Mesothelial cell of epicardium (in vitro differentiated cells): ENCODE data around the gene CCL16. TPM values are rescaled to one million over a fixed set of nuclear protein-coding genes. Genes with fewer than 3 reads are reported as not detected.

Source experiments
- DNase-seq, 2 experiments: peaks; one replicate each; pipeline ENCODE4 v3.0.0; 2021; ENCODE audit warnings: low spot score in 2 of 2; ENCODE audit not compliant: unreplicated experiment in 2 of 2
- H3K27ac Mint-ChIP-seq: 2 replicates; pipeline ENCODE4 v1.8.0; 2021; ENCODE audit warnings: mixed read lengths
- H3K27me3 Mint-ChIP-seq: 2 replicates; pipeline ENCODE4 v1.8.0; 2021; ENCODE audit warnings: low read depth, mixed read lengths
- H3K36me3 Mint-ChIP-seq: 2 replicates; pipeline ENCODE4 v1.8.0; 2021; ENCODE audit warnings: mixed read lengths
- H3K4me1 Mint-ChIP-seq: 2 replicates; pipeline ENCODE4 v1.8.0; 2021; ENCODE audit warnings: mixed read lengths
- H3K4me3 Mint-ChIP-seq: 2 replicates; pipeline ENCODE4 v1.8.0; 2021; ENCODE audit warnings: mild to moderate bottlenecking, moderate library complexity, mixed read lengths
- H3K9me3 Mint-ChIP-seq: 2 replicates; pipeline ENCODE4 v1.8.0; 2021; ENCODE audit warnings: mixed read lengths
- total RNA-seq: library from RNA; stranded (reverse); gene quantifications from 3 replicates; pipeline ENCODE4 v1.2.1, GENCODE V29; 2021
- TF ChIP-seq, protein P1 (sequence below): fragments of 200-600 bp; sonication (generic); IDR thresholded peaks from one replicate; pipeline ENCODE4 v1.5.0; 2021; ENCODE audit warnings: antibody characterized with exemption; ENCODE audit not compliant: unreplicated experiment

Gene CCL16
- total RNA-seq, 1 donor from 2014 or later = not detected

GRCh38 chr17:35934760-35935159 is 46.5 kb downstream of the CCL16 start:
- TF ChIP-seq, protein P1, sequence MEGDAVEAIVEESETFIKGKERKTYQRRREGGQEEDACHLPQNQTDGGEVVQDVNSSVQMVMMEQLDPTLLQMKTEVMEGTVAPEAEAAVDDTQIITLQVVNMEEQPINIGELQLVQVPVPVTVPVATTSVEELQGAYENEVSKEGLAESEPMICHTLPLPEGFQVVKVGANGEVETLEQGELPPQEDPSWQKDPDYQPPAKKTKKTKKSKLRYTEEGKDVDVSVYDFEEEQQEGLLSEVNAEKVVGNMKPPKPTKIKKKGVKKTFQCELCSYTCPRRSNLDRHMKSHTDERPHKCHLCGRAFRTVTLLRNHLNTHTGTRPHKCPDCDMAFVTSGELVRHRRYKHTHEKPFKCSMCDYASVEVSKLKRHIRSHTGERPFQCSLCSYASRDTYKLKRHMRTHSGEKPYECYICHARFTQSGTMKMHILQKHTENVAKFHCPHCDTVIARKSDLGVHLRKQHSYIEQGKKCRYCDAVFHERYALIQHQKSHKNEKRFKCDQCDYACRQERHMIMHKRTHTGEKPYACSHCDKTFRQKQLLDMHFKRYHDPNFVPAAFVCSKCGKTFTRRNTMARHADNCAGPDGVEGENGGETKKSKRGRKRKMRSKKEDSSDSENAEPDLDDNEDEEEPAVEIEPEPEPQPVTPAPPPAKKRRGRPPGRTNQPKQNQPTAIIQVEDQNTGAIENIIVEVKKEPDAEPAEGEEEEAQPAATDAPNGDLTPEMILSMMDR = no peak
- Mint-ChIP-seq H3K27me3 (no peaks in the 10 kb centered on the region), H3K9me3 (no peaks in the 10 kb centered on the region), H3K4me3 (no peak overlapping the region), H3K4me1 (peaks cover 26% of the 10 kb centered on the region), H3K36me3 (no peaks in the 10 kb centered on the region), H3K27ac (no peak overlapping the region)
- no peak for DNase-seq

- Mint-ChIP-seq H3K36me3 (no peaks in the 10 kb centered on the region), H3K27me3 (no peaks in the 10 kb centered on the region), H3K4me1 (peaks cover 28% of the 10 kb centered on the region), H3K4me3 (no peak overlapping the region), H3K9me3 (no peaks in the 10 kb centered on the region), H3K27ac (peak overlapping the region; percentile 82)
- TF ChIP-seq, protein P1 = no peak
- DNase-seq = no peak
Measured at GRCh38 chr17:35932586-35932985, 48.7 kb downstream of the CCL16 start.

DNA sequence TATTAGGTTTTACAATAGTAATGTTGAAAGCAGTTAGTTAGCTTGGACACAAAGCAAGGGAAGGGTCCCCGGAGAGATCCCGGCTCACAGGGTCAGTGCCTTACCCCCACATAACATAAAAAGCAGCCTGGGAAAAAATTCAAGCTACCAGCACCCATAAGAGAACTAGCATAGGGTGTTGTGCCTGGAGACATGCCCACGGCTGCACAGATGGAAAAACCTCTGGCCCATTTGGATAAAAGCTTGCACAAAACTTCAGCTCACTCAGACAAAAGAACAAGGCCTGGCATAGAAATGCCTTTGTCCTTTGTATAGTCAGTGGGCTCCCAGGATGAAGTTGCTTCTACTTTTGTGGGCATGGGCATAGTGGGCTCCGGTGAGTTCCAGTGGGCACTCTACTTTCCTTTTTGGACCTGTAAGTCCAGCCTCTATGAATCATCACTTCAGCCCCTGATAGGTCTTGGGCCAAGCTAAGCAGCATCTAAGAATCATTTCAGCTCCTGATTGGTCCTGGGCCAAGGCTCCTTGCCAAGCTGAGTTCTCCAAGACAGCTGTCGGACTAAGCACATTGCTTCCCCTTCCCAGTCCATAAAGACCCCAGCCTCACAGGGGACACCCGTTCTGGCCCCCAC is 49.4 kb downstream of the CCL16 start:
- Mint-ChIP-seq H3K4me1 (peaks cover 28% of the 10 kb centered on the region), H3K9me3 (no peaks in the 10 kb centered on the region)

GRCh38 chr17:35930211-35931065 is 50.9 kb downstream of the CCL16 start, which contains the start of gene RDM1:
Gene RDM1 (minus strand): TSS chr17:35930773. CDS start chr17:35930727, 46 bp downstream.
- Mint-ChIP-seq H3K36me3 (no peaks in the 10 kb centered on the region), H3K4me1 (peaks cover 28% of the 10 kb centered on the region), H3K27ac (peak within 1 kb of the TSS; percentile 62), H3K4me3 (peak within 1 kb of the TSS; percentile 81), H3K9me3 (no peaks in the 10 kb centered on the region), H3K27me3 (no peaks in the 10 kb centered on the region)
- TF ChIP-seq, protein P1 = no peak
- DNase-seq = peak; percentile 75 to 89

More for the DNA sequence above, 49.4 kb downstream of the CCL16 start:
- H3K36me3 Mint-ChIP-seq = no peaks in the 10 kb centered on the region
- no peaks in the 10 kb centered on the region for H3K27me3 Mint-ChIP-seq
- TF ChIP-seq, protein P1 = no peak
- H3K4me3 Mint-ChIP-seq = no peak overlapping the region
- no peak for DNase-seq
- peak overlapping the region; percentile 82 for H3K27ac Mint-ChIP-seq

GRCh38 chr17:35927714-35928113 is 53.6 kb downstream of the CCL16 start:
- H3K4me3 Mint-ChIP-seq = no peak overlapping the region
- no peaks in the 10 kb centered on the region for H3K27me3 Mint-ChIP-seq
- TF ChIP-seq, protein P1 = no peak
- no peak for DNase-seq
- no peaks in the 10 kb centered on the region for H3K9me3 Mint-ChIP-seq
- no peak overlapping the region for H3K27ac Mint-ChIP-seq
- H3K4me1 Mint-ChIP-seq = peaks cover 28% of the 10 kb centered on the region
- no peaks in the 10 kb centered on the region for H3K36me3 Mint-ChIP-seq

Other genes with a start within 250 kb of the CCL16 start
- 19.3 to 20.5 TPM (median 20.1 TPM) in 3 replicates for gene RASL10B, start 249.9 kb downstream of the CCL16 start, total RNA-seq
- 0.09 to 0.20 TPM (median 0.11 TPM) in 3 replicates for gene GAS2L2, start 228.3 kb downstream of the CCL16 start, total RNA-seq
- not detected in 3 replicates for gene C17orf50, start 220.6 kb downstream of the CCL16 start, total RNA-seq
- 0.34 to 0.86 TPM in 2 of 3 replicates, not detected in the other for gene MMP28, start 185.9 kb downstream of the CCL16 start, total RNA-seq
- gene TAF15, start 172.0 kb downstream of the CCL16 start, total RNA-seq = 218 to 235 TPM (median 225 TPM) in 3 replicates
- not detected in 3 replicates for gene HEATR9, start 112.6 kb downstream of the CCL16 start, total RNA-seq
- not detected in 3 replicates for gene CCL5, start 101.1 kb downstream of the CCL16 start, total RNA-seq
- gene RDM1, start 50.7 kb downstream of the CCL16 start, total RNA-seq = 2.1 to 3.5 TPM (median 3.4 TPM) in 3 replicates
- gene LYZL6, start 37.8 kb downstream of the CCL16 start, total RNA-seq = not detected in 3 replicates
- gene CCL14, start 5.2 kb upstream of the CCL16 start, total RNA-seq = not detected in 3 replicates
- gene CCL15, start 20.1 kb upstream of the CCL16 start, total RNA-seq = not detected in 3 replicates
- gene CCL23, start 36.5 kb upstream of the CCL16 start, total RNA-seq = not detected in 3 replicates
- not detected in 3 replicates for gene CCL18, start 82.8 kb upstream of the CCL16 start, total RNA-seq
- gene CCL3, start 108.6 kb upstream of the CCL16 start, total RNA-seq = not detected in 3 replicates
- gene CCL4, start 122.3 kb upstream of the CCL16 start, total RNA-seq = not detected in 3 replicates
- 27.9 to 28.4 TPM (median 28.2 TPM) in 3 replicates for gene TBC1D3B, start 195.1 kb upstream of the CCL16 start, total RNA-seq
- gene CCL3L1, start 215.3 kb upstream of the CCL16 start, total RNA-seq = not detected in 3 replicates
- gene CCL4L2, start 229.6 kb upstream of the CCL16 start, total RNA-seq = not detected in 3 replicates